Panc1 (cell line): ENCODE results near the gene ZBTB7C. TPM values are rescaled to one million over a fixed set of nuclear protein-coding genes. Genes with fewer than 3 reads are reported as not detected.

Source experiments
- ATAC-seq: fragments of 200-7000 bp; cut with Tn5 transposase; 2 replicates; pipeline ENCODE4 v1.9.1; 2020; ENCODE audit warnings: mild to moderate bottlenecking, moderate library complexity
- BruUV-seq: library from RNA; stranded (reverse); fragments of 400-500 nt; replicated peaks from 2 replicates; lab custom pipeline; 2021; lab: Mats Ljungman, UMichigan
- CTCF ChIA-PET: fragments of 300-600 bp; sonication (Branson Sonifier 250); formaldehyde crosslinking; loops from one replicate; lab custom pipeline; 2022; ENCODE audit warnings: antibody characterized with exemption; lab: Charles Lee
- POLR2A ChIA-PET: fragments of 300-600 bp; sonication (Branson Sonifier 250); formaldehyde crosslinking; loops from one replicate; lab custom pipeline; 2022; ENCODE audit warnings: antibody characterized with exemption; lab: Charles Lee
- DNase-seq: peaks from one replicate; pipeline ENCODE4 v3.0.0-alpha.2; 2010; ENCODE audit warnings: low read depth, low spot score
- H3K27ac ChIP-seq: 2 replicates; pipeline ENCODE4 v1.5.1; 2011; ENCODE audit warnings: mild to moderate bottlenecking, low read length, inconsistent platforms
- H3K27me3 ChIP-seq: fragments of 200-500 bp; sonication (Bioruptor generic); 2 replicates; pipeline ENCODE4 v1.6.0; 2014; ENCODE audit warnings: low read length, inconsistent platforms; ENCODE audit not compliant: control insufficient read depth, insufficient read depth
- H3K36me3 ChIP-seq: fragments of 200-500 bp; sonication (Bioruptor generic); 2 replicates; pipeline ENCODE4 v1.5.1; 2014; ENCODE audit warnings: inconsistent platforms, mild to moderate bottlenecking, low read length, moderate library complexity; ENCODE audit not compliant: control insufficient read depth, insufficient read depth
- H3K4me1 ChIP-seq: 2 replicates; pipeline ENCODE4 v1.5.1; 2011; ENCODE audit warnings: inconsistent platforms, mild to moderate bottlenecking, low read length, moderate library complexity; ENCODE audit not compliant: control insufficient read depth, insufficient read depth
- H3K4me3 ChIP-seq, 2 experiments: 2 replicates each; pipeline ENCODE4 v1.5.1; 2011 to 2012; ENCODE audit warnings: low read depth in 2 of 2, low read length in 2 of 2, mild to moderate bottlenecking in 2 of 2, inconsistent platforms in 1 of 2, moderate library complexity in 1 of 2
- H3K9me3 ChIP-seq: fragments of 200-500 bp; sonication (Bioruptor generic); 2 replicates; pipeline ENCODE4 v1.5.1; 2014; ENCODE audit warnings: low read depth, mild to moderate bottlenecking, inconsistent platforms, low read length, moderate library complexity; ENCODE audit not compliant: control insufficient read depth, insufficient read depth
- POLR2AphosphoS5 ChIP-seq: IDR thresholded peaks from 2 replicates; pipeline ENCODE4 v1.6.1; 2012; ENCODE audit warnings: mild to moderate bottlenecking, low read depth, low read length, moderate library complexity
- REST ChIP-seq, 2 experiments: IDR thresholded peaks; 2 replicates each; pipeline ENCODE4 v1.6.1; 2011 to 2012; ENCODE audit warnings: low read depth in 2 of 2, control low read depth in 1 of 2, low read length in 1 of 2, mild to moderate bottlenecking in 1 of 2, moderate library complexity in 1 of 2; ENCODE audit not compliant: insufficient read depth in 1 of 2
- SIN3A ChIP-seq: IDR thresholded peaks from 2 replicates; pipeline ENCODE4 v1.6.1; 2012; ENCODE audit warnings: low read depth, mild to moderate bottlenecking, low read length, moderate library complexity, borderline replicate concordance; ENCODE audit not compliant: insufficient read depth
- TCF7L2 ChIP-seq: IDR thresholded peaks from 2 replicates; pipeline ENCODE4 v1.6.1; 2011; ENCODE audit warnings: mild to moderate bottlenecking, low read depth, low read length, inconsistent platforms
- in situ Hi-C: cut with HindIII; loops from 2 replicates; pipeline ENCODE4 v1.10.0; 2016; ENCODE audit warnings: low sequenced_read_pairs, low pct_unique_long_range_greater_than_20kb
- intact Hi-C: fragments of 100-400 bp; cut with micrococcal nuclease; formaldehyde crosslinking; loops from one replicate; pipeline ENCODE4 v1.10.0; 2022; ENCODE audit not compliant: unreplicated experiment
- total RNA-seq: library from RNA; stranded (reverse); gene quantifications from one replicate; pipeline ENCODE4 v1.2.1, GENCODE V29; 2021; ENCODE audit not compliant: unreplicated experiment
- TF ChIP-seq, protein P1 (sequence below): fragments of 450-650 bp; IDR thresholded peaks from 2 replicates; pipeline ENCODE4 v1.5.1; 2017; ENCODE audit warnings: mild to moderate bottlenecking

The ZBTB7C gene
- total RNA-seq, 1 experiment from 2014 or later = 0.03 TPM

DNA sequence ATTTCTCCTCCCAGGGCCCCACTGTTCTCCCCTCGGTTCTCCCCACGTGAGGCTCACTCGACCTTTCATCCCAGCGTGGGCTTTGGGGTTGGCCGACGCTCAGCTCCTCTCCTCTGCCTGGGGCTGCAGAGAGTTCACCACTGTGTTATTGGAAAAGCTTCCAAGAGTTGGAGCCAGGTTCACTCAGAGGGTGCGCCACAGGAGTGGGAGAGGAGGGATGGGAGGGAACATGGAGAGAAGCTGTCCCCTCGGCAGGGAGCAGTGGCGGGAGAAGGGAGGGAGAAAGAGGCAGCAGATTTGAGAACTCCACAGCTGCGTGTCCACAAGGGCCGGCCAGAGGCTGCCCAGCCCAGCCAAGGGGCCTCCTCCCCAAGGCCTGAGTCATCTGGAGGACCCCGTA lies 281.6 kb downstream of the ZBTB7C start:
- no peaks in the 10 kb centered on the region for H3K4me1 ChIP-seq
- H3K27ac ChIP-seq = no peak overlapping the region
- BruUV-seq = no TSS peak
- in situ Hi-C loops (no loop called here), intact Hi-C loops (no loop called here)
- CTCF ChIA-PET = no interaction called here
- no peaks in the 10 kb centered on the region for H3K27me3 ChIP-seq
- TF ChIP-seq SIN3A (no peak), REST (IDR thresholded peaks at IDR 0.05; ENCODE audit: insufficient read depth in 1 of 2, low read depth in 2 of 2, low read length in 1 of 2) (no peak), TCF7L2 (no peak), POLR2AphosphoS5 (no peak)
- TF ChIP-seq, protein P1, sequence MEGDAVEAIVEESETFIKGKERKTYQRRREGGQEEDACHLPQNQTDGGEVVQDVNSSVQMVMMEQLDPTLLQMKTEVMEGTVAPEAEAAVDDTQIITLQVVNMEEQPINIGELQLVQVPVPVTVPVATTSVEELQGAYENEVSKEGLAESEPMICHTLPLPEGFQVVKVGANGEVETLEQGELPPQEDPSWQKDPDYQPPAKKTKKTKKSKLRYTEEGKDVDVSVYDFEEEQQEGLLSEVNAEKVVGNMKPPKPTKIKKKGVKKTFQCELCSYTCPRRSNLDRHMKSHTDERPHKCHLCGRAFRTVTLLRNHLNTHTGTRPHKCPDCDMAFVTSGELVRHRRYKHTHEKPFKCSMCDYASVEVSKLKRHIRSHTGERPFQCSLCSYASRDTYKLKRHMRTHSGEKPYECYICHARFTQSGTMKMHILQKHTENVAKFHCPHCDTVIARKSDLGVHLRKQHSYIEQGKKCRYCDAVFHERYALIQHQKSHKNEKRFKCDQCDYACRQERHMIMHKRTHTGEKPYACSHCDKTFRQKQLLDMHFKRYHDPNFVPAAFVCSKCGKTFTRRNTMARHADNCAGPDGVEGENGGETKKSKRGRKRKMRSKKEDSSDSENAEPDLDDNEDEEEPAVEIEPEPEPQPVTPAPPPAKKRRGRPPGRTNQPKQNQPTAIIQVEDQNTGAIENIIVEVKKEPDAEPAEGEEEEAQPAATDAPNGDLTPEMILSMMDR = no peak
- POLR2A ChIA-PET = no interaction called here
- DNase-seq (no peak), ATAC-seq (no peak)
- no peak overlapping the region for H3K4me3 ChIP-seq
- H3K9me3 ChIP-seq = no peaks in the 10 kb centered on the region
- H3K36me3 ChIP-seq = no peaks in the 10 kb centered on the region

DNA sequence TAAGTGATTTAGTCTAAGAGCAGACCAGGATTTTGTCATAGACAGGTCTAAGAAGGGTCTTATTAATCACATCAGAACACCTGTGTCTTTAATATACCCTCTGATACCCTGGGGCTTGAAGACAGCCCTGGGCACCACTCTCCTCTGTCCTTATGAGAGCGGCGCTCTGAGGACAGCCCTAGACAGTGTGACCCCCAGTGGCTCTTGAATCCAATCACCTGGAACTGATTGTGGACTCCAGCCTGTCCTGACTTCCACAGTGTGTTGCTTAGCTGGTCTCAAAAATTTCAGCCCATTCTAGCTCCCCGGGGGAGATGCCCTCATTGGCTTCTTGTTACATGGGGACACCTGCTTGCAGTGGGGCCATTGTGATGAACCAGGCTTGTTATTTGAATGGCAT lies 282.9 kb downstream of the ZBTB7C start:
- H3K27me3 ChIP-seq = no peaks in the 10 kb centered on the region
- ATAC-seq = no peak
- H3K9me3 ChIP-seq = no peaks in the 10 kb centered on the region
- in situ Hi-C loops (no loop called here), intact Hi-C loops (no loop called here)
- H3K36me3 ChIP-seq = no peaks in the 10 kb centered on the region
- POLR2A ChIA-PET = no interaction called here
- no peaks in the 10 kb centered on the region for H3K4me1 ChIP-seq
- BruUV-seq = no TSS peak
- TF ChIP-seq SIN3A = no peak
- no peak for TF ChIP-seq REST (IDR thresholded peaks at IDR 0.05; ENCODE audit: insufficient read depth in 1 of 2, low read depth in 2 of 2, low read length in 1 of 2)
- no peak for TF ChIP-seq POLR2AphosphoS5
- TF ChIP-seq TCF7L2 = no peak
- TF ChIP-seq, protein P1 = no peak
- CTCF ChIA-PET = no interaction called here
- H3K27ac ChIP-seq = no peak overlapping the region
- no peak overlapping the region for H3K4me3 ChIP-seq
- DNase-seq = no peak
